ELF-1 (cell line): Measurements from ENCODE around the gene EML2.
A peak's percentile ranks its signal among the peaks of the same experiment; 100 is the strongest.

Source experiments
- DNase-seq: peaks from one replicate; pipeline ENCODE4 v3.0.0-alpha.2; 2016; ENCODE audit warnings: low read depth, low spot score

EML2 gene

DNA sequence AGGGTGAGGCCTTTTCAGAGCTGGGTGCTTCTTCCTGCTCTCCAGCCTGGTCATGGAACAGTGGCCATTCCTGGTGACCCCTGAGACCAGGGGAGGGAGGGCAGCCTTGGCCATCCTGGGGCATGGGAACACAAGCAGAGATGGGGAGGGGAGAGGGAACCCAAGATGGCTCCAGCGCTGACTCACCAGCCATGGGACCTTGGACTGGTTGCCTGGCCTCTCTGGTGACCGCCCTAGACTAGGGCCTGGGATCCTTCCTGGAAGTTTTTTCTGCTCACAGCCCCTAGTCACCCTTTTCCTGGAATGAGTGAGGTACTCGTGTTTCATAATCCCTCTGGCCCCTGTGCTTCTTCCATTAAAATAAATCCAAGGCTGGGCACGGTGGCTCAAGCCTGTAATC is 51.3 kb downstream of the EML2 start:
- DNase-seq = no peak

- no peak for DNase-seq
Observed at GRCh38 chr19:45585158-45585577, 54.0 kb downstream of the EML2 start.

DNA sequence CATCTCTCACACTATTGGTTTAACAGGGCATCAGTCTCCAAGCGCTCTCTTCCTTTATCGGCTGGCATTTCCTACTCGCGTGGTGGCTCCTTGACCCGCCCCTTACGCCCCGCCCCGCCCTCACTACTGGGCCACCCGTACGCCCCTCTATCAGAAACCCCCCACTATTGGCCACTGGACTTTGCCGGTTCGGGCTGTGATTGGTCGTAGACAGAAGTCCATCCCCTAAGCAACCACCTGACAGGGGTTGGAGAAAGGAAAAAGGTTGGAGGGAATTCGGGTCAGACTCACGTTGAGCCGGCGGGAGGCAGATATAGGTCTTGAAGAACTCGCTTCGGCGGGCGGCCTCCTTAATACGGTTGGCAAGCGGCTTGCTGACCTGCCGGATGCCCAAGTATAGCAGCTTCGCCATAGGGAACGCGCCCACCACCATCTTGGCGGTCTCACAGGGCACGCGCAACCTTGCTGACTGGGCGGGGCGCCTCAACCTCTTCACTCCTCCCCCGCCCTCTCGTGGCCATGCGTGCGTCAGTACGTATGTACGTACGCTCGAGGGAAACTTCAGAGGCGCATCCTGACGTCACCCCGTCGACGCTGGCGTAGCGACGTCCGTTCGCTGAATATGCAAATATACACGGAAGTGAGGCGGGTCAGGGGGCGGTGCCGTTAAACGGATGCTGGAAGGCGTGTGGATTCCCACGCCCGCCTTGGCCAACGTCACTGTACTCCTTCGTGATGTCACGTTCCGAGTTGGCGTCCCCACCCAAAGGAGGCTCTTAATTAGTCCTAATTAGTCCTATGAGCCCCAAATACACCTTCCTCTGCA is 54.7 kb downstream of the EML2 start, which contains the start of gene OPA3:
OPA3 (minus strand) TSS at position 471 of the 826 bp plus-strand sequence; CDS start at position 433, 38 bp downstream.
- DNase-seq = peak; percentile 100

DNA sequence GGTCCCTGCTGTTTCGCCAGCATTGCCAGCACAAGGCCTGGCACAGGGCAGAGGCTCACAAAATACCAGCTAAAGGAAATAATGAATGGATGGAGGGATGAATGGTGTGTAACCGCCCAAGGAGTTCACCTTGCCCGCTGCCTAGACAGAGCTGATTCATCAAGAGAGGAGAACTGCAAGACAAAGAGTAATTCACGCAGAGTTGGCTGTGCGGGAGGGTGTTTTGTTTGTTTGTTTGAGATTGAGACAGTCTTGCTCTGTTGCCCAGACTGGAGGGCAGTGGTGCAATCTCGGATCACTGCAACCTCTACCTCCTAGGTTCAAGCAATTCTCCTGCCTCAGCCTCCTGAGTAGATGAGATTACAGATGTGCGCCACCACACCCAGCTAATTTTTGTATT is 57.6 kb downstream of the EML2 start:
- DNase-seq = no peak

DNA sequence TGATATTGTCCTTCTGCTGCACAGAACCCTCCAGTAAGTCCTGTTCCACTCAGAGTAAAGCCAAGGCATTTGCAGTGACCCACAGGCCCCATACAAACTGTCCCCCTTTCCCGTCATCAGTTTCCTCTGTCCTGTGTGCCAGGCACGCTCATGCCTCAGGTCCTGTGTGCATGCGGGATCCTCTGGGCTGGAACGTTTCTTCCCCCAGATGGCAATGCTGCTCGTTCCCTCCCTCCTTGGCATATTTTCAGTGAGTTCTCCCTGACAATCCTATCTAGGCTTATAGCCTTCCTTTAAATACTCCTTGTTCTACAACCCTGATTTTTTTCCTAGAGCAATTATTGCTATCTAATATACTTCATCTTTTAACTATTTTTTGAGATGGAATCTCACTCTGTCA is 60.3 kb downstream of the EML2 start:
- DNase-seq = no peak

GRCh38 chr19:45577111-45577905 is 61.9 kb downstream of the EML2 start:
- DNase-seq = peak; percentile 81

GRCh38 chr19:45576682-45577081 is 62.5 kb downstream of the EML2 start:
- no peak for DNase-seq

DNA sequence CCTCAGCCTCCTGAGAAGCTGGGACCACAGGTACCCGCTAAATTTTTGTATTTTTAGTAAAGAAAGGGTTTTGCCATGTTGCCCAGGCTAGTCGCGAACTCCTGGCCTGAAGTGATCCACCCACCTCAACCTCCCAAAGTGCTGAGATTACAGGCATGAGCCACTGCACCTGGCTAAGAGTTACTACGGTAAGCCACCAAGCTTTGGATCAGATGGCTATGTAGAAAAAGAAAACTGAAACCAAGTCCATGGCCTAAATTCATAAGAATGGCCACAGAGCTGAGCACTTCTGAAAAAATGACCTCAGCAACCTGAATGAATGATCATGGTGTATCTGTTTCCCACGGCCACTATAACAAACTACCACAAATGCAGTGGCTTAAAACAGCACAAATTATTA is 64.0 kb downstream of the EML2 start:
- DNase-seq = no peak

DNA sequence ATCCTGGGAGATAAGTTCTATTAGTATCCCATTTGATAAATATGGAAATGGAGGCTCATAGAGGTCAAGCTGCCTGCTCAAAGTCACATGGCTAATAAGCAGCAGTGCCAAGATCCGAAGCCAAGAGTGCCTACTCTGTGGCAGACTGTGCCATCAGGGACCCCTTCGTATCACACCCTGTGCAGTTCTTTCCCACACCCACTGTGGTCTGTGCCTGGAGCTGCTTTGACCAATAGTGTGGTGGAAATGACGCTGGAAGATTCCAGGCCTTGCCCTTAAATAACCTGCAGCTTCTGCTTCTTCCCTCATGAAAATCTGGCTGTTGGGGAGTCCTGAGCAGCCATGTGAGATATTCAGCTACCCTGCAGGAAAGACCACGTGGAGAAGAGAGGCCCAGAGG is 64.7 kb downstream of the EML2 start:
- no peak for DNase-seq

GRCh38 chr19:45571457-45572220 is 67.6 kb downstream of the EML2 start:
- no peak for DNase-seq

- peak; percentile 86 for DNase-seq
Observed at GRCh38 chr19:45569619-45570421, 69.4 kb downstream of the EML2 start.

GRCh38 chr19:45568732-45569131 is 70.5 kb downstream of the EML2 start:
- no peak for DNase-seq

GRCh38 chr19:45567609-45568008 is 71.6 kb downstream of the EML2 start:
- DNase-seq = no peak

GRCh38 chr19:45564131-45564780 is 74.9 kb downstream of the EML2 start:
- peak; percentile 82 for DNase-seq

DNA sequence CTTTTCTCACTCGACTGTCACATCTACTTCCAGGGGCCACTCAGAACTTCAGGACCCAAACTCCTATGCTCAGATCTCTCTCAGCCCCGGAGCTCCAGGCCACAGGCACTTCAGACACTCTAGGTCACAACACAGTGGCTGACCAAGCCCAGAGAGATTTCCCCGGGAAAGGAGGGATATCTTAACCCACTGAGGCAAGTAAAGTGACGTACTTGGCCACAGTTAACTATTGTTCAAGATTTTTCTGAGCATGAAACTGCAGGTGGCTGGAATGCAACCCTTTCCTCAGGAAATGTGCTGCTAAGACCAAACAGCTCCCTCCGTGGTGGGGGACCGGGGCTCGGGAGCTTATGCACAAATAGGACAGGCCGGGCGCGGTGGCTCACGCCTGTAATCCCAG is 78.5 kb downstream of the EML2 start:
- DNase-seq = no peak

- no peak for DNase-seq
Observed at GRCh38 chr19:45560038-45560437, 79.2 kb downstream of the EML2 start.
